Vagina (tissue), 2 donors: ENCODE data around the gene FCHO2.

Source experiments
- CTCF ChIP-seq, 3 experiments: fragments of 450-650 bp in 2 of 3; fragments of 200-600 bp in 1 of 3; sonication (generic) in 1 of 3; IDR thresholded peaks; one replicate each; pipeline ENCODE4 v1.5.1; 2017 to 2019; ENCODE audit warnings: antibody characterized with exemption in 3 of 3, mild to moderate bottlenecking in 2 of 3, moderate library complexity in 2 of 3
- POLR2A ChIP-seq, 2 donors: fragments of 450-650 bp; IDR thresholded peaks; one replicate each; pipeline ENCODE4 v1.6.1; 2017; ENCODE audit warnings: antibody characterized with exemption in 2 of 2, mild to moderate bottlenecking in 2 of 2, moderate library complexity in 2 of 2
- POLR2AphosphoS5 ChIP-seq, 2 donors: sonication (generic); formaldehyde crosslinking; IDR thresholded peaks; one replicate each; pipeline ENCODE4 v1.9.0; 2017; ENCODE audit warnings: antibody characterized with exemption in 2 of 2, mild to moderate bottlenecking in 2 of 2, low read depth in 1 of 2; ENCODE audit not compliant: insufficient read depth in 1 of 2

- TF ChIP-seq POLR2AphosphoS5 (IDR thresholded peaks at IDR 0.05; ENCODE audit: insufficient read depth in 1 of 2, low read depth in 1 of 2) (no peak), CTCF (IDR thresholded peaks at IDR 0.05) (no peak), POLR2A (IDR thresholded peaks at IDR 0.05) (no peak)
Measured at GRCh38 chr5:72917371-72917776, 38.5 kb upstream of the FCHO2 start.
